ENCODE results near the gene CCDC93. TPM values are rescaled to one million over a fixed set of nuclear protein-coding genes. Genes with fewer than 3 reads are reported as not detected.
A peak's percentile ranks its signal among the peaks of the same experiment; 100 is the strongest.

Gene CCDC93, protein sequence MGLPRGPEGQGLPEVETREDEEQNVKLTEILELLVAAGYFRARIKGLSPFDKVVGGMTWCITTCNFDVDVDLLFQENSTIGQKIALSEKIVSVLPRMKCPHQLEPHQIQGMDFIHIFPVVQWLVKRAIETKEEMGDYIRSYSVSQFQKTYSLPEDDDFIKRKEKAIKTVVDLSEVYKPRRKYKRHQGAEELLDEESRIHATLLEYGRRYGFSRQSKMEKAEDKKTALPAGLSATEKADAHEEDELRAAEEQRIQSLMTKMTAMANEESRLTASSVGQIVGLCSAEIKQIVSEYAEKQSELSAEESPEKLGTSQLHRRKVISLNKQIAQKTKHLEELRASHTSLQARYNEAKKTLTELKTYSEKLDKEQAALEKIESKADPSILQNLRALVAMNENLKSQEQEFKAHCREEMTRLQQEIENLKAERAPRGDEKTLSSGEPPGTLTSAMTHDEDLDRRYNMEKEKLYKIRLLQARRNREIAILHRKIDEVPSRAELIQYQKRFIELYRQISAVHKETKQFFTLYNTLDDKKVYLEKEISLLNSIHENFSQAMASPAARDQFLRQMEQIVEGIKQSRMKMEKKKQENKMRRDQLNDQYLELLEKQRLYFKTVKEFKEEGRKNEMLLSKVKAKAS
- total RNA-seq (2021; fragmentation: NEBNext Ultra II Directional; extraction: Animal tissue kit (Norgen Biotek cat#: 25700)), result 10 to 100 TPM; 13.4 to 17.2 (median 14.4) TPM
- long read RNA-seq, full-length matches to known transcripts, result 5 of 14 reads
- long read RNA-seq, partial matches to known transcripts, result 7 of 14 reads
- long read RNA-seq, other reads (novel, unspliced or antisense), result 2 of 14 reads

- Mint-ChIP-seq H3K4me3 (peak within 1 kb of the TSS; percentile 95), H3K27me3 (ENCODE audit: insufficient read depth) (peaks cover 8% of the 10 kb centered on the region), H3K27ac (peak within 1 kb of the TSS; percentile 53), H3K9me3 (no peaks in the 10 kb centered on the region; the same call in 1 of the 2 replicates), H3K4me1 (ENCODE audit: low read depth) (peaks cover 39% of the 10 kb centered on the region), H3K36me3 (ENCODE audit: low read depth) (no peaks in the 10 kb centered on the region)
- TF ChIP-seq, protein P1, sequence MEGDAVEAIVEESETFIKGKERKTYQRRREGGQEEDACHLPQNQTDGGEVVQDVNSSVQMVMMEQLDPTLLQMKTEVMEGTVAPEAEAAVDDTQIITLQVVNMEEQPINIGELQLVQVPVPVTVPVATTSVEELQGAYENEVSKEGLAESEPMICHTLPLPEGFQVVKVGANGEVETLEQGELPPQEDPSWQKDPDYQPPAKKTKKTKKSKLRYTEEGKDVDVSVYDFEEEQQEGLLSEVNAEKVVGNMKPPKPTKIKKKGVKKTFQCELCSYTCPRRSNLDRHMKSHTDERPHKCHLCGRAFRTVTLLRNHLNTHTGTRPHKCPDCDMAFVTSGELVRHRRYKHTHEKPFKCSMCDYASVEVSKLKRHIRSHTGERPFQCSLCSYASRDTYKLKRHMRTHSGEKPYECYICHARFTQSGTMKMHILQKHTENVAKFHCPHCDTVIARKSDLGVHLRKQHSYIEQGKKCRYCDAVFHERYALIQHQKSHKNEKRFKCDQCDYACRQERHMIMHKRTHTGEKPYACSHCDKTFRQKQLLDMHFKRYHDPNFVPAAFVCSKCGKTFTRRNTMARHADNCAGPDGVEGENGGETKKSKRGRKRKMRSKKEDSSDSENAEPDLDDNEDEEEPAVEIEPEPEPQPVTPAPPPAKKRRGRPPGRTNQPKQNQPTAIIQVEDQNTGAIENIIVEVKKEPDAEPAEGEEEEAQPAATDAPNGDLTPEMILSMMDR (IDR thresholded peaks at IDR 0.05), result no peak
- peak; percentile 63 for DNase-seq
Measured at GRCh38 chr2:118013724-118014491, at the start of gene CCDC93. Gene CCDC93 (minus strand): TSS chr2:118014070. CDS start chr2:118013995, 75 bp downstream.

DNA sequence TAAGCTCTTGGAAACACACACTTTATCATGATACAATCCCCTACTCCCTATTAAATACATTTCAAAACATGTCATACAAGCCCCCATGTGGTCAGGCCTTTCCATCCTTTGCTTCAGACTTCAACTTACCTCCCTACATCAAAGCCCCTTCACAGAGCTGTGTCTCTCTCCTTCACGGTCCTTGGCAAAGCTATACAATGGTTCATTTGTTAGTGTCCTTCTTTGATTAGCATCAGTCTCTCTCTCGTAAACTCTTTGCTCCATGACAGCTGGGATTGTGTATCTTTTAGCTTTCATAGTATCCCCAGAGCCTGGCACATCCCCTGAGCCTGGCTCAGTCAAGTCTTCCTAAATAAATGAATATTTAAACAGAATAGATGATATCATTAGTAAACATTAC lies 48.8 kb upstream of the CCDC93 start:
- H3K4me3 Mint-ChIP-seq, result no peak overlapping the region
- no peak for DNase-seq
- H3K36me3 Mint-ChIP-seq (ENCODE audit: low read depth), result no peaks in the 10 kb centered on the region
- peaks cover 11% of the 10 kb centered on the region for H3K27me3 Mint-ChIP-seq (ENCODE audit: insufficient read depth)
- TF ChIP-seq, protein P1 (IDR thresholded peaks at IDR 0.05), result no peak
- no peak overlapping the region for H3K27ac Mint-ChIP-seq
- no peaks in the 10 kb centered on the region for H3K9me3 Mint-ChIP-seq
- H3K4me1 Mint-ChIP-seq (ENCODE audit: low read depth), result peaks cover 21% of the 10 kb centered on the region

DNA sequence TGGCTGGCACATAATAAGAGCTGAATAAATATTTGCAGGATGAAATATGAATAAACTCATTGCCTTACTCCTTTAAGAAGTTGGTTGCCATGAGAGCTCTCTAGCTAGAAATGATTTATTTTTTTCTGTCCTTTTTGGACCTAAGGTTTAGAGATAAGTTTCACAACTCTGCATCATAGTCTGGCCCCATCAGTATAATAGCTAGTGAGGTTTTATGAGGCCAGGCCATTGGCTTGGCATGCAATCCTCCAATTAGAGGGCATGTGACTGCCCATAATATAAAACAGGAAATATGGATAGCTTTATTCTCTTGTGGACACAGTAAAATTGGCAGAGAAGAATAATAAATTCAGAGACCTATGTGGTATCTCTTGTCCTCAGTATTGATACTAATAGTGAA lies 48.2 kb upstream of the CCDC93 start:
- Mint-ChIP-seq H3K4me1 (ENCODE audit: low read depth) (peaks cover 21% of the 10 kb centered on the region), H3K36me3 (ENCODE audit: low read depth) (no peaks in the 10 kb centered on the region), H3K27ac (no peak overlapping the region), H3K4me3 (no peak overlapping the region), H3K27me3 (ENCODE audit: insufficient read depth) (peaks cover 17% of the 10 kb centered on the region), H3K9me3 (no peaks in the 10 kb centered on the region)
- DNase-seq, result peak; percentile 11
- TF ChIP-seq, protein P1 (IDR thresholded peaks at IDR 0.05), result no peak

DNA sequence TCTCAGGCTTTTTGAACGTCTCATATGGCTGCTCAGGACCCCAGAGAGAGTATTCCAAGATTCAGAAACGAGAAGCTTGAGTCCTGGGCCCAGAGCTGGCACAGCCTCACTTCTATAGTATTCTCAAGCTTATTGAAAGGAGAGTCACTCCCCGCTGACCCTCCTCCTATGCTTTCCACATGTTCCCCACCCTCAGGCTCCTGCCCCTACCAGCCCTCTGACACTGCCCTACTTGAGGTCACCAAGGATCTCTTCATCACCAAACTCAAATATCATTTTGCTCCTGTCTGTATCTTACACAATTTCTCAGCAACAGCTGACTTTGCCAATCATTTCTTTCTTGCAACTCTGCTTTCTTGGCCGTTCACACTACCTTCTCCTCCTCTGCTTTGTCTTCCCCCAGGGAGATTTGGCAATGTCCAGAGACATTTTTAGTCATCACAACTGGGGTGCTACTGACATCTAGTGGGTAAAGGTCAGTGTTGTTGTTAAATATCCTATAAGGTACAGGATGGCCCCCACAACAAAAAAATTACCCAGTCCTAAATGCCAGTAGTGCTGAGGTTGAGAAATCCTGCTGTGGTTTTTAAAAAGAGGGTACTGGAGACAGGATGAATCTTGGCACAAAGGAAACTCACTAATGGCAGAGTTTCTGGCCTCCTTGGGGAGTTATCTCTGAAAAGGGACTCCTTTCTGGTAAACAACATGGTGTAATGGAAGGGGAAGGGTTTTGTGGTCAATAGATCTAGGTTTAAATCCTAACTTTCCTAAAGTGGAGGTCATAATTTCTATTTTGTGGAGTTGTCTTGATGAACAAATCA lies 47.5 kb upstream of the CCDC93 start:
- TF ChIP-seq, protein P1 (IDR thresholded peaks at IDR 0.05), result peak; percentile 72
- DNase-seq, result peak; percentile 60

More for the DNA sequence above, 47.5 kb upstream of the CCDC93 start:
- H3K9me3 Mint-ChIP-seq, result no peaks in the 10 kb centered on the region
- no peak overlapping the region for H3K27ac Mint-ChIP-seq
- H3K4me3 Mint-ChIP-seq, result no peak overlapping the region
- no peaks in the 10 kb centered on the region for H3K36me3 Mint-ChIP-seq (ENCODE audit: low read depth)
- peaks cover 21% of the 10 kb centered on the region for H3K4me1 Mint-ChIP-seq (ENCODE audit: low read depth)
- H3K27me3 Mint-ChIP-seq (ENCODE audit: insufficient read depth), result peaks cover 19% of the 10 kb centered on the region

Data from HFFc6 (cell line).